KOPT-K1 (cell line): ENCODE measurements around the gene PDE2A.

Experiments used
- H3K27ac ChIP-seq: fragments of 200-600 bp; sonication (generic); 2 replicates; pipeline ENCODE4 v1.5.1; 2016; ENCODE audit warnings: antibody characterized with exemption, mild to moderate bottlenecking, low read depth, low read length; ENCODE audit not compliant: poor library complexity, severe bottlenecking
- H3K36me3 ChIP-seq: fragments of 200-600 bp; sonication (generic); 2 replicates; pipeline ENCODE4 v1.5.1; 2017; ENCODE audit warnings: antibody characterized with exemption, mild to moderate bottlenecking, low read length, moderate library complexity; ENCODE audit not compliant: insufficient read depth
- H3K9me3 ChIP-seq: fragments of 200-600 bp; sonication (generic); 2 replicates; pipeline ENCODE4 v1.5.1; 2017; ENCODE audit warnings: antibody characterized with exemption, low read length, mild to moderate bottlenecking; ENCODE audit not compliant: insufficient read depth, poor library complexity, severe bottlenecking

The PDE2A gene

GRCh38 chr11:72696866-72697700 is 22.9 kb upstream of the PDE2A start:
- peaks cover 98% of the 10 kb centered on the region for H3K36me3 ChIP-seq
- H3K27ac ChIP-seq, result no peak overlapping the region
- H3K9me3 ChIP-seq, result no peaks in the 10 kb centered on the region

- Histone ChIP-seq H3K9me3 (no peaks in the 10 kb centered on the region), H3K36me3 (peaks cover 98% of the 10 kb centered on the region), H3K27ac (no peak overlapping the region)
Measured at GRCh38 chr11:72695354-72695753, 21.1 kb upstream of the PDE2A start.

GRCh38 chr11:72693271-72693968 is 19.2 kb upstream of the PDE2A start:
- Histone ChIP-seq H3K9me3 (no peaks in the 10 kb centered on the region), H3K36me3 (peaks cover 94% of the 10 kb centered on the region), H3K27ac (no peak overlapping the region)

GRCh38 chr11:72692498-72693237 is 18.4 kb upstream of the PDE2A start:
- Histone ChIP-seq H3K9me3 (no peaks in the 10 kb centered on the region), H3K36me3 (peaks cover 94% of the 10 kb centered on the region), H3K27ac (no peak overlapping the region)

- Histone ChIP-seq H3K9me3 (no peaks in the 10 kb centered on the region), H3K36me3 (peaks cover 89% of the 10 kb centered on the region), H3K27ac (no peak overlapping the region)
Measured at GRCh38 chr11:72690166-72690565, 15.9 kb upstream of the PDE2A start.

GRCh38 chr11:72688929-72689328 is 14.7 kb upstream of the PDE2A start:
- no peak overlapping the region for H3K27ac ChIP-seq
- no peaks in the 10 kb centered on the region for H3K9me3 ChIP-seq
- H3K36me3 ChIP-seq, result peaks cover 89% of the 10 kb centered on the region

- Histone ChIP-seq H3K9me3 (no peaks in the 10 kb centered on the region), H3K36me3 (peaks cover 89% of the 10 kb centered on the region), H3K27ac (no peak overlapping the region)
Measured at GRCh38 chr11:72688486-72688885, 14.3 kb upstream of the PDE2A start.

- Histone ChIP-seq H3K27ac (no peak overlapping the region), H3K36me3 (peaks cover 82% of the 10 kb centered on the region), H3K9me3 (no peaks in the 10 kb centered on the region)
Measured at GRCh38 chr11:72687326-72687725, 13.1 kb upstream of the PDE2A start.

- H3K27ac ChIP-seq, result no peak overlapping the region
- peaks cover 76% of the 10 kb centered on the region for H3K36me3 ChIP-seq
- H3K9me3 ChIP-seq, result no peaks in the 10 kb centered on the region
Measured at GRCh38 chr11:72686639-72687220, 12.5 kb upstream of the PDE2A start.

- no peaks in the 10 kb centered on the region for H3K9me3 ChIP-seq
- H3K27ac ChIP-seq, result no peak overlapping the region
- H3K36me3 ChIP-seq, result peaks cover 67% of the 10 kb centered on the region
Measured at GRCh38 chr11:72685560-72686480, 11.6 kb upstream of the PDE2A start.

- H3K36me3 ChIP-seq, result peaks cover 54% of the 10 kb centered on the region
- H3K27ac ChIP-seq, result no peak overlapping the region
- no peaks in the 10 kb centered on the region for H3K9me3 ChIP-seq
Measured at GRCh38 chr11:72684236-72684912, 10.2 kb upstream of the PDE2A start.

GRCh38 chr11:72683782-72684200 is 9.6 kb upstream of the PDE2A start:
- Histone ChIP-seq H3K36me3 (peaks cover 52% of the 10 kb centered on the region), H3K27ac (no peak overlapping the region), H3K9me3 (no peaks in the 10 kb centered on the region)

- peaks cover 42% of the 10 kb centered on the region for H3K36me3 ChIP-seq
- no peak overlapping the region for H3K27ac ChIP-seq
- no peaks in the 10 kb centered on the region for H3K9me3 ChIP-seq
Measured at GRCh38 chr11:72682858-72683243, 8.6 kb upstream of the PDE2A start.
